ENCODE data around the gene RBPMS2.

Gene RBPMS2

GRCh38 chr15:64694816-64695215 is 80.6 kb downstream of the RBPMS2 start:
- no peak for DNase-seq (ENCODE audit: low read depth)

- DNase-seq (ENCODE audit: low read depth): peak; percentile 65
Measured at GRCh38 chr15:64693134-64693533, 82.3 kb downstream of the RBPMS2 start.

GRCh38 chr15:64691896-64692565 is 83.4 kb downstream of the RBPMS2 start:
- no peak for DNase-seq (ENCODE audit: low read depth)

- DNase-seq (ENCODE audit: low read depth): no peak
Measured at GRCh38 chr15:64690578-64691296, 84.7 kb downstream of the RBPMS2 start.

GRCh38 chr15:64690008-64690407 is 85.4 kb downstream of the RBPMS2 start:
- no peak for DNase-seq (ENCODE audit: low read depth)
